Measurements from ENCODE around the gene ATG7.

DNA sequence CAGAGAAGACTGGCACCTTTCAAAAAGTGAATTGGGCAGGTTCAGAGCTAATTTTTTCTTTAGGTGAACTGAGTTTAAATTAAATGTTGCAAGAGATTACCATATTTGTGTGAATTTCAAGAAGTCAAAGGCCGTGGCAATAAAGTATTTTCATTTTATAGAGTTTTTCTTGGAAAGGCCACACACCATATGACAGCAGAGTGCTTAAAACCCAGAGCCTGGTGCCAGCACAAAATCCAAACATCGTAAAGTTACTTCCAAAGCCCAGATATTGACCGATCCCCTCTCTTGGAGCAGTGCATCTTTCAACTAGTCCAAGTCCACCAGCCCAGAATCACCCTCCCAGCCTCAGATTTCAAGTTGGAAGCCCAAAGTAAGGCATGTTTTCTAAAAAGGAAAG lies 207.0 kb downstream of the ATG7 start:
- TF ChIP-seq, protein P1, sequence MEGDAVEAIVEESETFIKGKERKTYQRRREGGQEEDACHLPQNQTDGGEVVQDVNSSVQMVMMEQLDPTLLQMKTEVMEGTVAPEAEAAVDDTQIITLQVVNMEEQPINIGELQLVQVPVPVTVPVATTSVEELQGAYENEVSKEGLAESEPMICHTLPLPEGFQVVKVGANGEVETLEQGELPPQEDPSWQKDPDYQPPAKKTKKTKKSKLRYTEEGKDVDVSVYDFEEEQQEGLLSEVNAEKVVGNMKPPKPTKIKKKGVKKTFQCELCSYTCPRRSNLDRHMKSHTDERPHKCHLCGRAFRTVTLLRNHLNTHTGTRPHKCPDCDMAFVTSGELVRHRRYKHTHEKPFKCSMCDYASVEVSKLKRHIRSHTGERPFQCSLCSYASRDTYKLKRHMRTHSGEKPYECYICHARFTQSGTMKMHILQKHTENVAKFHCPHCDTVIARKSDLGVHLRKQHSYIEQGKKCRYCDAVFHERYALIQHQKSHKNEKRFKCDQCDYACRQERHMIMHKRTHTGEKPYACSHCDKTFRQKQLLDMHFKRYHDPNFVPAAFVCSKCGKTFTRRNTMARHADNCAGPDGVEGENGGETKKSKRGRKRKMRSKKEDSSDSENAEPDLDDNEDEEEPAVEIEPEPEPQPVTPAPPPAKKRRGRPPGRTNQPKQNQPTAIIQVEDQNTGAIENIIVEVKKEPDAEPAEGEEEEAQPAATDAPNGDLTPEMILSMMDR (IDR thresholded peaks at IDR 0.05; ENCODE audit: borderline replicate concordance, extremely low read depth, low read length, poor library complexity, severe bottlenecking): no peak
- TF ChIP-seq EZH2 (IDR thresholded peaks at IDR 0.05; ENCODE audit: borderline replicate concordance, low read depth, low read length, severe bottlenecking): no peak
